ENCODE results near the gene ANKS3. TPM values are rescaled to one million over a fixed set of nuclear protein-coding genes. Genes with fewer than 3 reads are reported as not detected.

ANKS3 gene
- polyA plus RNA-seq, 3 donors: 0.59 to 13.7 (median 0.95) TPM

GRCh38 chr16:4688674-4689045 lies 45.4 kb downstream of the ANKS3 start:
- H3K27ac ChIP-seq (ENCODE audit: low read depth in 1 of 2, low read length in 2 of 2): no peak overlapping the region
- no peak overlapping the region for H3K9ac ChIP-seq (ENCODE audit: insufficient read depth, low read length, poor library complexity, severe bottlenecking)
- no peaks in the 10 kb centered on the region for H3K9me3 ChIP-seq (replicated peaks in 1 of 2; ENCODE audit: control insufficient read depth in 1 of 2, insufficient read depth in 1 of 2, low read length in 2 of 2)
- H3K4me3 ChIP-seq (replicated peaks in 1 of 3; ENCODE audit: low read depth in 2 of 3, low read length in 3 of 3): no peak overlapping the region
- H3K36me3 ChIP-seq (replicated peaks in 1 of 2; ENCODE audit: control insufficient read depth in 1 of 2, insufficient read depth in 2 of 2, low read length in 2 of 2): peaks cover 56 to 57% of the 10 kb centered on the region in 2 donors
- no peak overlapping the region for H3K4me2 ChIP-seq (replicated peaks; ENCODE audit: extremely low read depth, low read length, poor library complexity, severe bottlenecking)
- intact Hi-C loops (cut with micrococcal nuclease): no loop called here
- WGBS (ENCODE audit: insufficient coverage): 94% methylated on average over 20 of the region's 22 CpGs
- Mint-ChIP-seq H3K27me3 (ENCODE audit: low read depth in 3 of 3) (peaks cover 0 to 1% (median 0%) of the 10 kb centered on the region in 3 donors), H3K9me3 (no peaks in the 10 kb centered on the region), H3K36me3 (peaks cover 42 to 64% of the 10 kb centered on the region in 2 donors), H3K4me1 (peaks cover 41% of the 10 kb centered on the region), H3K4me3 (no peak overlapping the region), H3K27ac (peak overlapping the region in 1 of 7 donors; percentile 20)
- H3K79me2 ChIP-seq (ENCODE audit: insufficient read depth, low read length): peaks cover 22% of the 10 kb centered on the region
- no peaks in the 10 kb centered on the region for H3K27me3 ChIP-seq (ENCODE audit: control insufficient read depth in 2 of 2, insufficient read depth in 2 of 2, low read length in 2 of 2)
- H2AFZ ChIP-seq (ENCODE audit: insufficient read depth, low read depth, low read length, poor library complexity, severe bottlenecking): no peak overlapping the region
- peaks cover 13% of the 10 kb centered on the region for H4K20me1 ChIP-seq (ENCODE audit: insufficient read depth, low read length)
- no peak for TF ChIP-seq CTCF (IDR thresholded peaks at IDR 0.05)
- H3K4me1 ChIP-seq (ENCODE audit: control insufficient read depth in 1 of 2, insufficient read depth in 2 of 2, low read length in 2 of 2): peaks cover 43 to 48% of the 10 kb centered on the region in 2 donors
- no peak for DNase-seq

- H3K4me3 ChIP-seq (replicated peaks in 1 of 3; ENCODE audit: low read depth in 2 of 3, low read length in 3 of 3): no peak overlapping the region
- Mint-ChIP-seq H3K9me3 (no peaks in the 10 kb centered on the region), H3K36me3 (peaks cover 44 to 69% of the 10 kb centered on the region in 2 donors), H3K4me1 (peaks cover 40% of the 10 kb centered on the region), H3K27ac (peak overlapping the region in 2 of 7 donors; percentile 20 to 70), H3K4me3 (no peak overlapping the region), H3K27me3 (ENCODE audit: low read depth in 3 of 3) (peaks cover 0 to 1% (median 0%) of the 10 kb centered on the region in 3 donors)
- WGBS (ENCODE audit: insufficient coverage): 93% methylated on average over 38 of the region's 39 CpGs
- no peaks in the 10 kb centered on the region for H3K27me3 ChIP-seq (ENCODE audit: control insufficient read depth in 2 of 2, insufficient read depth in 2 of 2, low read length in 2 of 2)
- peaks cover 45 to 50% of the 10 kb centered on the region in 2 donors for H3K4me1 ChIP-seq (ENCODE audit: control insufficient read depth in 1 of 2, insufficient read depth in 2 of 2, low read length in 2 of 2)
- intact Hi-C loops (cut with micrococcal nuclease): no loop called here
- TF ChIP-seq CTCF (IDR thresholded peaks at IDR 0.05): no peak
- H4K20me1 ChIP-seq (ENCODE audit: insufficient read depth, low read length): peaks cover 19% of the 10 kb centered on the region
- H3K79me2 ChIP-seq (ENCODE audit: insufficient read depth, low read length): peaks cover 25% of the 10 kb centered on the region
- H2AFZ ChIP-seq (ENCODE audit: insufficient read depth, low read depth, low read length, poor library complexity, severe bottlenecking): no peak overlapping the region
- no peak overlapping the region for H3K27ac ChIP-seq (ENCODE audit: low read depth in 1 of 2, low read length in 2 of 2)
- peaks cover 62 to 63% of the 10 kb centered on the region in 2 donors for H3K36me3 ChIP-seq (replicated peaks in 1 of 2; ENCODE audit: control insufficient read depth in 1 of 2, insufficient read depth in 2 of 2, low read length in 2 of 2)
- no peak overlapping the region for H3K4me2 ChIP-seq (replicated peaks; ENCODE audit: extremely low read depth, low read length, poor library complexity, severe bottlenecking)
- DNase-seq: no peak
- H3K9ac ChIP-seq (ENCODE audit: insufficient read depth, low read length, poor library complexity, severe bottlenecking): no peak overlapping the region
- no peaks in the 10 kb centered on the region for H3K9me3 ChIP-seq (replicated peaks in 1 of 2; ENCODE audit: control insufficient read depth in 1 of 2, insufficient read depth in 1 of 2, low read length in 2 of 2)
Observed at GRCh38 chr16:4687946-4688673, 46.0 kb downstream of the ANKS3 start.
